ENCODE results near the gene PSMG2. TPM values are rescaled to one million over a fixed set of nuclear protein-coding genes. Genes with fewer than 3 reads are reported as not detected.
A peak's percentile ranks its signal among the peaks of the same experiment; 100 is the strongest.

Gene PSMG2
- total and polyA plus RNA-seq, 2 experiments from 2014 or later: 47.2 to 82.2 TPM

- no peaks in the 10 kb centered on the region for H3K4me1 ChIP-seq (ENCODE audit: low read depth)
- H3K27ac ChIP-seq: no peak overlapping the region
- no peak for DNase-seq (ENCODE audit: low read depth in 1 of 2, low spot score in 1 of 2)
Observed at GRCh38 chr18:12769136-12769535, 66.3 kb downstream of the PSMG2 start.

GRCh38 chr18:12769644-12770440, 67.0 kb downstream of the PSMG2 start:
- Histone ChIP-seq H3K9me3 (ENCODE audit: low read depth) (no peaks in the 10 kb centered on the region), H3K27me3 (no peaks in the 10 kb centered on the region), H3K36me3 (no peaks in the 10 kb centered on the region), H3K4me3 (no peak overlapping the region), H3K27ac (no peak overlapping the region), H3K4me1 (ENCODE audit: low read depth) (no peaks in the 10 kb centered on the region)
- DNase-seq (ENCODE audit: low read depth in 1 of 2, low spot score in 1 of 2): peak in 1 of 2 donors; percentile 9
- no peak for TF ChIP-seq CTCF (IDR thresholded peaks at IDR 0.05; ENCODE audit: low read depth, low read length)

More at GRCh38 chr18:12769136-12769535, 66.3 kb downstream of the PSMG2 start:
- H3K36me3 ChIP-seq: no peaks in the 10 kb centered on the region
- H3K27me3 ChIP-seq: no peaks in the 10 kb centered on the region
- no peak overlapping the region for H3K4me3 ChIP-seq
- H3K9me3 ChIP-seq (ENCODE audit: low read depth): no peaks in the 10 kb centered on the region
- no peak for TF ChIP-seq CTCF (IDR thresholded peaks at IDR 0.05; ENCODE audit: low read depth, low read length)

- H3K27me3 ChIP-seq: no peaks in the 10 kb centered on the region
- H3K27ac ChIP-seq: no peak overlapping the region
- H3K36me3 ChIP-seq: no peaks in the 10 kb centered on the region
- H3K4me3 ChIP-seq: no peak overlapping the region
- no peak for TF ChIP-seq CTCF (IDR thresholded peaks at IDR 0.05; ENCODE audit: low read depth, low read length)
- no peaks in the 10 kb centered on the region for H3K4me1 ChIP-seq (ENCODE audit: low read depth)
- no peak for DNase-seq (ENCODE audit: low read depth in 1 of 2, low spot score in 1 of 2)
- H3K9me3 ChIP-seq (ENCODE audit: low read depth): no peaks in the 10 kb centered on the region
Observed at GRCh38 chr18:12770469-12771219, 67.8 kb downstream of the PSMG2 start.

- TF ChIP-seq CTCF (IDR thresholded peaks at IDR 0.05; ENCODE audit: low read depth, low read length): no peak
- Histone ChIP-seq H3K9me3 (ENCODE audit: low read depth) (no peaks in the 10 kb centered on the region), H3K27ac (no peak overlapping the region), H3K4me3 (no peak overlapping the region), H3K36me3 (no peaks in the 10 kb centered on the region), H3K27me3 (no peaks in the 10 kb centered on the region), H3K4me1 (ENCODE audit: low read depth) (no peaks in the 10 kb centered on the region)
- DNase-seq (ENCODE audit: low read depth in 1 of 2, low spot score in 1 of 2): no peak
Observed at GRCh38 chr18:12772111-12772510, 69.3 kb downstream of the PSMG2 start.

GRCh38 chr18:12773369-12773768, 70.5 kb downstream of the PSMG2 start:
- no peaks in the 10 kb centered on the region for H3K27me3 ChIP-seq
- no peaks in the 10 kb centered on the region for H3K9me3 ChIP-seq (ENCODE audit: low read depth)
- no peak for TF ChIP-seq CTCF (IDR thresholded peaks at IDR 0.05; ENCODE audit: low read depth, low read length)
- H3K36me3 ChIP-seq: no peaks in the 10 kb centered on the region
- DNase-seq (ENCODE audit: low read depth in 1 of 2, low spot score in 1 of 2): no peak
- no peak overlapping the region for H3K27ac ChIP-seq
- H3K4me3 ChIP-seq: no peak overlapping the region
- H3K4me1 ChIP-seq (ENCODE audit: low read depth): no peaks in the 10 kb centered on the region
